Measurements from ENCODE around the gene ADAMTS4.

ADAMTS4 gene

GRCh38 chr1:161140755-161141400 is 58.0 kb downstream of the ADAMTS4 start:
- no peaks in the 10 kb centered on the region for H3K27me3 ChIP-seq (ENCODE audit: control insufficient read depth, insufficient read depth, low read length)
- H3K9me3 ChIP-seq (ENCODE audit: control insufficient read depth, low read length): no peaks in the 10 kb centered on the region
- H3K9ac ChIP-seq (ENCODE audit: low read length): no peak overlapping the region
- H3K36me3 ChIP-seq (ENCODE audit: control insufficient read depth, insufficient read depth, low read length): no peaks in the 10 kb centered on the region
- no peak overlapping the region for H3K4me3 ChIP-seq (ENCODE audit: low read length)
- no peaks in the 10 kb centered on the region for H3K4me1 ChIP-seq (ENCODE audit: control insufficient read depth, insufficient read depth, low read length)

GRCh38 chr1:161139766-161140165 is 59.1 kb downstream of the ADAMTS4 start:
- H3K9ac ChIP-seq (ENCODE audit: low read length): no peak overlapping the region
- no peaks in the 10 kb centered on the region for H3K4me1 ChIP-seq (ENCODE audit: control insufficient read depth, insufficient read depth, low read length)
- H3K27me3 ChIP-seq (ENCODE audit: control insufficient read depth, insufficient read depth, low read length): no peaks in the 10 kb centered on the region
- H3K4me3 ChIP-seq (ENCODE audit: low read length): no peak overlapping the region
- H3K9me3 ChIP-seq (ENCODE audit: control insufficient read depth, low read length): no peaks in the 10 kb centered on the region
- H3K36me3 ChIP-seq (ENCODE audit: control insufficient read depth, insufficient read depth, low read length): no peaks in the 10 kb centered on the region

GRCh38 chr1:161138431-161138830 is 60.4 kb downstream of the ADAMTS4 start:
- Histone ChIP-seq H3K36me3 (ENCODE audit: control insufficient read depth, insufficient read depth, low read length) (no peaks in the 10 kb centered on the region), H3K9me3 (ENCODE audit: control insufficient read depth, low read length) (no peaks in the 10 kb centered on the region), H3K9ac (ENCODE audit: low read length) (no peak overlapping the region), H3K4me3 (ENCODE audit: low read length) (no peak overlapping the region), H3K27me3 (ENCODE audit: control insufficient read depth, insufficient read depth, low read length) (no peaks in the 10 kb centered on the region), H3K4me1 (ENCODE audit: control insufficient read depth, insufficient read depth, low read length) (peaks cover 5% of the 10 kb centered on the region)

- Histone ChIP-seq H3K4me3 (ENCODE audit: low read length) (no peak overlapping the region), H3K9ac (ENCODE audit: low read length) (no peak overlapping the region), H3K27me3 (ENCODE audit: control insufficient read depth, insufficient read depth, low read length) (no peaks in the 10 kb centered on the region), H3K36me3 (ENCODE audit: control insufficient read depth, insufficient read depth, low read length) (no peaks in the 10 kb centered on the region), H3K4me1 (ENCODE audit: control insufficient read depth, insufficient read depth, low read length) (peaks cover 5% of the 10 kb centered on the region), H3K9me3 (ENCODE audit: control insufficient read depth, low read length) (no peaks in the 10 kb centered on the region)
These were observed 61.0 kb downstream of the ADAMTS4 start for GRCh38 chr1:161137881-161138280.

Measured in mucosa of stomach (tissue), 1 donor.